ENCODE data around the gene TEDC2.
"Not testable (repeated sequence)": the region's sequence is repeated elsewhere in the genome, so short reads cannot be mapped to it uniquely, and the experiment has no call there.

TEDC2 gene

DNA sequence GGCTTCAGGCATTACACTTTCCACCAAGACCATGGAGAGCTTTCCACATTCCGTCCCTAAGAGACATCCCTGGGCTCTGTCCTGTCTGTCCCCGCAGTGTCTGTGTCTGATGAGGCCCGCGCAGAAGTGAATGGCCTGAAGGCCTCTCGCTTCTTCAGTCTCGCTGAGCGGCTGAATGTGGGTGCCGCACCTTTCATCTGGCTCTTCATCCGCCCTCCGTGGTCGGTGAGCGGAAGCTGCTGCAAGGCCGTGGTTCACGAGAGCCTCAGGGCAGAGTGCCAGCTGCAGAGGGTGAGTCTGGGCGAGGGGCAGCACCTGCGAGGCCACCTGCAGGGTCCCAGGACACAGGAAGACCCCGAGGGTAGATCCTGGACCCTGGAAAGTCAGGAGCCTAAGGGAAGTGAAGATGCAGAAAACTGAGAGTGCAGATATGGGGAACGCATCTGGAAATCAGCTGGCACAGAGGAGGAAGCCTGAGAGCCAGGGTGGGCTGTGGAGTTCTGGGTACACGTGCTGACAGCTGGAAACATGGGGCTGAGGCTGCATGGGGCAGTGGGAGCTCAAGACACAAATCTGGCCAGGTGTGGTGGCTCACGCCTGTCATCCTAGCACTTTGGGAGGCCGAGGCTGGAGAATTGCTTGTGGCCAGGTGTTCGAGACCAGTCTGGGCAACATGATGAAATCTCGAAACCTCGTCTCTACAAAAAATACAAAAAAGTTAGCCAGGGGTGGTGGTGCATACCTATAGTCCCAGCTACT is 22.7 kb upstream of the TEDC2 start:
- DNase-seq (ENCODE audit: low spot score) = no peak

DNA sequence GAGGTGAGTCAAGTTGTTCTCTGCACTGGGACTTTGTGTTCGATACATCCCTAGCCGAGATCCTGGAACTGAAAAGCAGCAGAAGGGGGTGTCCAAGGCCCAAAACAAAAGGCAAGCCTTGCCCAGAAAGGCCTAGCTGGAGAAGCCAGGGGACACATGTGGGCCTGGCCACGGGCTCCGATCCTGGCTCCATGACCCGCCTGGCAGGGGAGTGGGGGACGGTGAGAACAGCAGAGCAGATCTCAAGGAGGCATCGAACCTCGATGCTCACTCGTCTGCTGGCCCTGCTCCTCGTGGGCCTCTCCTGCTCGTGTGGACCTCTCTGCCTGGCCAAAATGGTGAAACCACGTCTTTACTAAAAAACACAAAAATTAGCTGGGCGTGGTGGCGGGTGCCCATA is 21.8 kb upstream of the TEDC2 start:
- DNase-seq (ENCODE audit: low spot score) = no peak

DNA sequence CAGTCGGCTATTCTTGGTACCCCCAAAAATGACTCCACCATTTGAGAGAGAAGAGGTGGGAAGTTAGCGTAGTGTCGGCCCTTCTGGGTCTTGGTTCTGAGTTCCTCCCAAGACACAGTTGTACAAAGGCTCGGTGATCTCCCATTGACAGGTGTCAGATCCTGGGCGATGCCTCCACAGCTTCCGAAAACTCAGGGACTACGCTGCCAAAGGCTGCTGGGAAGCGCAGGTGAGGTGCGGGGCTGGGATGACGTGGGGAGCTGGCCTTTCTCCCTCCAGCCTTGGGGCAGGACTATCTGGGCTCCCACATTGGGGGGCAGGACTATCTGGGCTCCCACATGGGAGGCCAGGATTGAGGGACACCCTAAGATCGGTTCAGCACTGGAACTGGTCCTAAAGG is 20.3 kb upstream of the TEDC2 start:
- DNase-seq (ENCODE audit: low spot score) = no peak

DNA sequence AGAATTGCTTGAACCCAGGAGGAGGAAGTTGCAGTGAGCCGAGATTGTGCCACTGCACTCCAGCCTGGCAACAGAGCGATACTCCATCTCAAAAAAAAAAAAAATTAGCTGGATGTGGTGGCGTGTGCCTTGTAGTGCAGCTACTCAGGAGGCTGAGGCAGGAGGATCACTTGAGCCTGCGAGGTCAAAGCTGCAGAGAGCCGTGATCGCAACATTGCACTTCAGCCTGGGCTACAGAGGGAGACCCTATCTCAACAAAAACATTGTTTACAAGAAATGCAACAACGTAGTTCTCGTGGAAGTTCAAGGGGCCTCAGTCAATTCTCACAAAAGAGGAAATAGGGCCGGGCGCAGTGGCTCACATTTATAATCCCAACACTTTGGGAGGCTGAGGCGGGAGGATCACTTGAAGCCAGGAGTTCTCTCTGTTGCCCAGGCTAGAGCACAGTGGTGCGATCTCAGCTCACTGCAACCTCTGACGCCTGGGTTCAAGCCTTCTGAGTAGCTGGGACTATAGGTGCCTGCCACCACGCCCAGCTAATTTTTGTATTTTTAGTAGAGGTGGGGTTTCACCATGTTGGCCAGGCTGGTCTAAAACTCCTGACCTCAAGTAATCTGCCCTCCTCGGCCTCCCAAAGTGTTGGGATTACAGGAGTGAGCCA is 18.6 kb upstream of the TEDC2 start:
- not testable (repeated sequence) for DNase-seq (ENCODE audit: low spot score)

DNA sequence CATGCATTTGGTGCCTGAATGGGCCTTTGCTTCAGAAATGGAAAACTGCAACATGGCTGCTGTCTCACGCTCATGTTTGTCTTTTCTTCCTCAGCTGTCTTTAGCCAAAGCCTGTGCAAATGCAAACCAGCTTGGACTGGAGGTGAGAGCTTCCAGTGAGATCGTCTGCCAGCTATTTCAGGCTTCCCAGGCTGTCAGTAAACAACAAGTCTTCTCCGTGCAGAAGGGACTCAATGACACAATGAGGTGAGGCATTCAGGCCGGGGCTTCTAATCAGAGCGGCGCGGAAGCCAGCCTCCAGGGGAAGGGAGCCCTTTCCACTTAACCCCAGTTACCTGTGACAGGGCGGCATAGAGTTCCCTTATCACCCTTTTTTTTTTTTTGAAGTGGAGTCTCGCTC is 16.4 kb upstream of the TEDC2 start:
- no peak for DNase-seq (ENCODE audit: low spot score)

DNA sequence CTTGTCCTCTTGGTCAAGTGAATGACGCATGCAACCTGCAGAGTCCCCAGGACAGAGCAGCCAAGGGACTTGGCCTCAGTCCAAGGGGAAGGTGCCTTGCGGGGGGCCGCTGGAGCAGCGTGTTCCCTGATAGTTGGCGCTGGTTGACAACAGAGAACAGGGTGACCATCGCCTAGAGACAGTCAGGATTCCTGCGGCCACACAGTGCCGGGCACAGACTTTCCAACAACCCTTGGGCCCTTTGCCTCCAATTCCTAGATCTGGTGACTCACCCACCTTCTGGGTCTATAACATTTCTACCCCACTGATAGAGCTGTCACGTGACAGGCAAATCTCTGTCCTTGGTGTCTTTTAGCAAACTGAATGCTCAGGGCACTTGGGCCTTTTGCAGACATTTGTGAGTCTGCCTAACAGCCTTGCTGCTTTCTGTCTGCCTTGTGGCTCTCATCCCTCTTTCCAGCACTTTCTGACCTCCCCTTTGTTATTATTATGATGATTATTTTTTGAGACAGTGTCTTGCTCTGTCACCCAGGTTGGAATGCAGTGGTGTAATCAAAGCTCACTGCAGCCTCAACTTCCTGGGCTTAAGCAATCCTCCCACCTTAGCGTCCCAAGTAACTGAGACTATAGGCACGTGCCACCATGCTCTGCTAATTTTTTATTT is 11.9 kb upstream of the TEDC2 start:
- DNase-seq (ENCODE audit: low spot score) = no peak

DNA sequence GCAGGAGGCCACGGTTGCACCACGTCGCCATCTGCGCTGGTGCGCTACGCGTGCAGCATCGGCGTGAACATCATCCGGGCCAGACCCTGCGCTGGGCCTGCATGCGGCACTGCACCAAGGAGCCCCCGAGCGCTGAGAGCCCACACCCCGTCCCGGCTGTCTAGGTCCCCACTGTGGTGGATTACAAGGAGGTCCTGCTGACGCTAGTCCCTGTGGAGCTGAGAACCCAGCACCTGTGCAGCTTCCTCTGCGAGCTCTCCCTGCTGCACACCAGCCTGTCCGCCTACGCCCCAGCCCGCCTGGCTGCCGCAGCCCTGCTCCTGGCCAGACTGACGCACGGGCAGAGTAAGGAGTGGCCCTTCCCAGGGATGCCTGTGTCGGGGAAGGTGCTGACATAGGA is 10.8 kb upstream of the TEDC2 start:
- DNase-seq (ENCODE audit: low spot score) = no peak

DNA sequence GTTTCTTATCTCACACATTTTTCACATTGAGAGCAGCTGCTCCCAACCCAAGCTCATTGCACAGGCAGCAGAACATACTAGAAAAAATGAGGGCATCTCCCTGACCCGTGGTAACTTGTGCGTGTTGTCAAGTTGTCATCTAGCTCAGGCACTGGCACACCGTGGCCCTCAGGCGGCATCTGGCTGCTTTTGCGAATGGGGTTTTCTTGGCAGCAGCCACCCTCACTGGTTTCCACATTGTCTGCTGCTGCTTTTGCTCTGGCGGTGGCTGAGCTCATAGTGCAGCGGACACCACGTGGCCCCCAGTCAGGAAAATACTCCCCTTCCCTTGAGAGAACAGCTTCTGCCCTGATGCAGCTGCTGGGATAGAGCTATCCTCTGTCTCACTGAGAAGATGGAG is 9.4 kb upstream of the TEDC2 start:
- DNase-seq (ENCODE audit: low spot score) = no peak

DNA sequence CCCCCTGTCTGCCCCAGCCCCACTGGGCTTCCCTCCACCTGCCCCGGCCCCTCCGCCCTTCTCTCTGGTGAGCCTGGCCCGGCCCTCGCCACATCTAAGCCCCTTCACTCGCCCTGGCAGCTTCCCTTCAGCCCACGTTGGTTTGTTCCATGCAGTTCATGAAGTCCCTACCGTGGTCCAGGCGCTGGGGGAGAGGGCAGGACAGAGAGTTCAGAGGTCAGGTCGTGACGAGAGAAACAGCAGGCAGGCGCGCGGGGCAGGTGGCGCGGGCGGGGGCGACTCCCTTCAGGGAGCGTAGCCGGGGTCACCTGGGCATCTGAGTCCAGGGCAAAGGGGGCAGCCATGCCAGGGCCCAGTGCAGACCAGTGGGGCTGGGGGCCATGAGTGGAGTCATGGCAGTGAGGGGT is 8.9 kb upstream of the TEDC2 start:
- DNase-seq (ENCODE audit: low spot score) = no peak

DNA sequence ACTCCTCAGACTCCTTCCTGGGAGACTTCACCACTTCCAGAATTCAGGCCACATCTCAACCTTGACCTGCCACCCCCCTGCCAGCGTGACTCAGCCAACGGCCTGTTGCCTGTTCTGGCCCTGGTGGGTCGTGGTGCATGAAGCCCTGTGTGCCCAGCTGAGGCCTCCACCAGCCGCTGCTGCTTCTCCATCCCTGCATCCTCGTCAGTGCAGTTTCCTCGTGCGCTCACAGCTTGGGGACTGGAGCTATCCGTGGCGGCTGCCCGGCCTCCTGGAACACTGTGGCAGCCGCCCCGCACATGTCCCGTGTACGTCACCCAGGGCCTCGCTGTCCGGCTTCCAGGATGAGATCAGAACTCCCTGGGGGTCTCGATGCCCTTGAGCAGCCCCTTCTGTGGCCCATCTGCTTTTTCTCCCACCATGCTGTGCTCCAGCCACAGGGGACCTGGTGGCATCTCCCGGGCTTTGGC is 8.0 kb upstream of the TEDC2 start:
- no peak for DNase-seq (ENCODE audit: low spot score)

DNA sequence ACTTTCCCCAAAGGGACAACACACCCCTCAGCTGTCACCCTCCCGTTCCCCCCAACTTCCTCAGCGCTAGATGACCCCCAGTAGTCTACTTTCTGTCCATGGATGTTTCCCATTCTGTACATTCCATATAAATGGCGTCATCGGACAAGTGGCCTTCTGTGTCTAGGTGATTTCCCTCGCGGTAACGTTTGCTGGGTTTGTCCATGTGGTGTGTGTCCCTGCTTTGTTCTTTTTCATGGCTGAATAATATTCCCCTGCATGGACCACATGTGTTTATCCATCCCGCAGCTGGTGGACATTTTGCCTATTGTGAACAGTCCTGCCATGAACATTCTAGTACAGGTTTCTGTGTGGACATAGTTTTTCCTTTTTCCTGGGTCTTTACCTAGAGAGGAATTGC is 7.3 kb upstream of the TEDC2 start:
- no peak for DNase-seq (ENCODE audit: low spot score)

DNA sequence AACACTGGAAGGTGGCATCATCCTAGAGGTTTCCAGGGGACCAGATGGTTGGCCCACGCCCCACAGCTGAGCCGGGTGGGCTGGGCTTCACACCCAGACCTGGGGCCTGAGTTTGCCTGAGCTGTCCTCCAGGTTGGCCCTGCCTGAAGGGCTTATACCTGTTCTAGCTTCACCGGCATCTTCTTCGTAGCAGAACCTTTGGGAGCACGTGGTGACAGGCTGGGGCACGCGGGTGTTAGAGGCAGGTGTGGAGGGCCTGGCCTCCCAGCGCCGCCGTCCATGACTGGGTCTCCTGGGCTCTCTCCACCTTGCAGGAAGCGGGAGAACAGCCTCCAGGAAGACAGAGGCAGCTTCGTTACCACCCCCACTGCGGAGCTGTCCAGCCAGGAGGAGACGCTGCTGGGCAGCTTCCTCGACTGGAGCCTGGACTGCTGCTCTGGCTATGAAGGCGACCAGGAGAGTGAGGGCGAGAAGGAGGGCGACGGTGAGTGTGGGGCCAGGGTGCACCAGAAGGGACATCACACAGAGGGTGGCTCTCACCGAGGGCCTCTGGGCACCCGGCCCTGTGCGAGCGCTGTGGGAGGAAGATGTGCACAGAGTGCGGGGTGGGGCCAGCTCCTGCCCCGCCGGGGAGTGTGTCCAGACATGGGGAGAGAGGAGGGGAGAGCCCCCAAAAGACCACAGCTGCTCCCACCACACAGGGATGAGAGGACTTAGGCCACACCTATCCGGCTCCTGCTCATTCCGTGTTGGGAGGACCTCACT is 4.6 kb upstream of the TEDC2 start:
- DNase-seq (ENCODE audit: low spot score) = no peak

DNA sequence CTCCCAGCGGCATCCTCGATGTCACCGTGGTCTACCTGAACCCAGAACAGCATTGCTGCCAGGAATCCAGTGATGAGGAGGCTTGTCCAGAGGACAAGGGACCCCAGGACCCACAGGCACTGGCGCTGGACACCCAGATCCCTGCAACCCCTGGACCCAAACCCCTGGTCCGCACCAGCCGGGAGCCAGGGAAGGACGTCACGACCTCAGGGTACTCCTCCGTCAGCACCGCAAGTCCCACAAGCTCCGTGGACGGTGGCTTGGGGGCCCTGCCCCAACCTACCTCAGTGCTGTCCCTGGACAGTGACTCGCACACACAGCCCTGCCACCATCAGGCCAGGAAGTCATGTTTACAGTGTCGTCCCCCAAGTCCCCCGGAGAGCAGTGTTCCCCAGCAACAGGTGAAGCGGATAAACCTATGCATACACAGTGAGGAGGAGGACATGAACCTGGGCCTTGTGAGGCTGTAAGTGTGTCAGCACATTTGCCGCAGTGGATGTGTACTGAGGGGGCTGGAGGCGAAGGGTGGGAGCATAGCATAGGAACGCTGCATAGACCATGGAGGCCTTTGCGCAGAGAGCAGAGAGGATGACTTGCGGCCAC is 3.3 kb upstream of the TEDC2 start:
- no peak for DNase-seq (ENCODE audit: low spot score)

DNA sequence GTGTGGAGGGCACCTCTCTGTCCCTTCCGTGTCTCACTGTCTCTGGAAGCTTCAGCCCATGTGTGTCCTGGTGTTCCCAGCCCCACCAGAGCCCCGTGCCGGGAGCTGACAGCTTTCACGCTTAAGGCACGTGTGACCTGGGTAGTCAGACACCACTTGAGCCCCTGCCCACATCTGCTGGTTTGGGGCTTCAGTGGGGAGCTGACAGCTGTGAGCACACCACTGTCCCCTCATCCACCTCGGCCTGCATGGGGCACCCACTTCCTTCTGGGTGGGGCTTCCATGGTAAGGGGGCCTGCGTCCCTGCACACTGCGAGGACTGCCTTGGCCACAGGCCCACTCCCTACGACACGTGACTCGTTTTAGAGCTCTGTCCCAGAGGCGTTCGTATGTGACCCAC is 2.6 kb upstream of the TEDC2 start:
- no peak for DNase-seq (ENCODE audit: low spot score)

DNA sequence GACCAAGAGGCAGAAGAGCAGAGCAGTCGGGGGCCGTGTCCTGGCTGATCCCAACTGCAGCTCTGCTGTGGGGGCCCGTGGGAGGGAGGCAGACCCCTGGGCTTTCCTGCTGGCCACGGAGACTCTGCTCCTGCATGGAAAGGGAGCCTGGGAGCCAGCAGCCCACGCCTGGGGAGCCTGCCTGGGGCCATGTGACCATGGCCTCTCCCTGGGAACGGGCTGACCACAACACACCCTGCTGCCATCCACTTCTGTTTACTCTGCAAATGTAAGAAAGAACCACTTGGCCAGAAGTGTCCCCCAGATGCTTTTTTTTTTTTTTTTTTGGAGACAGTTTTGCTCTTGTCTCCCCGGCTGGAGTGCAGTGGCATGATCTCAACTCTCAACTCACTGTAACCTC is 2.0 kb upstream of the TEDC2 start:
- DNase-seq (ENCODE audit: low spot score) = no peak

DNA sequence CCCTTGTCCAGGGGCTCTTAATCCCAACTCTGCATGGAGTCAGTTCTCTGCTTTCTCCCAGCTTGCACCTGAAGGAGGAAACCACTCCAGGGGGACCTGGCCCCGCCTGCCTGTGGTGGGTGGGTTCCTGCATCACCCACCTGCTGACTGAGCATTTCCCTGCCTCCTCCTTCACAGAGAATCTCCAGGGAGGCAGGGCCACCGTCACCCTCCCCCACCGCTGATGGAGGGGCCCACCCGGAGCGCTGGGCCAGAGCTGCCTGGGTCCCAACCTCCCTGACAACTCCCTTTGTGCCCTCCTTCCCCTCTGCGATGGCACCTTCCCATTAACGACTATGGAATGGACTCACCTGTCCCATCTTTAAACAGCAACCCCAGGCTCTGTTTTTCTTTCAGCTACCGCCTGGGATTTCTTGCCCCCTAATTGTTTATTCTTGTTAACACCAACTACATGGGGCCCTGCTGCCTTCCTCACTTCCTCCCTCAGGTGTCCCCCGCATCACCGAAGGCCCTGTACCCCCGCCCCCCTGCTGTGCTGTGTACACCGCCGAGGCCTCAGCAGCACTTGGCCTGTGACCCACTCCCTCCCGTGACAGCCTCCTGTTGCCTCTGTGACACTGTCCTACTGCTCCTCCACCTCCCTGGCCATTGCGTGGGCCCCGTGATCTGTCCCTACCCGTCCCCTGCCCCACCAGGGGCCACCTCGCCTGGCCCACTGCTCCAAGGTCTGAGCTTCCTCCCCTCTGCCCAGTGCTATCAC is 842 bp upstream of the TEDC2 start:
- no peak for DNase-seq (ENCODE audit: low spot score)

DNA sequence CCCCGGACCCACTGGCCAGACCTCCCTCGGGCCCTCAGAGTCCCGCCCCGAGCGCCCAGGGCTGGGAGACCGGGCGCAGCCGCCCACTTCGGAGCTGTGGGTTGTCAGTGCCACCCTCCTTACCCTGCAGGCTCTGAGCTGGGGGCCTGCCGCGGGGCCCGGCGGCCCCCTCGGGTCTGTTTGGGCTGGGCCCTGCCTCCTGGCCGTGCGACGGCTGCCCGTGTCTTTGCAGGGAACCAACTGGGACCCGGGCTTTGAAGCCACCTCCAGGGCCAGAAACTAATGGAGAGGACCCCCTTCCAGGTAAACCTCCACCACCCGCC is 443 bp downstream of the TEDC2 start:
- DNase-seq (ENCODE audit: low spot score) = no peak

DNA sequence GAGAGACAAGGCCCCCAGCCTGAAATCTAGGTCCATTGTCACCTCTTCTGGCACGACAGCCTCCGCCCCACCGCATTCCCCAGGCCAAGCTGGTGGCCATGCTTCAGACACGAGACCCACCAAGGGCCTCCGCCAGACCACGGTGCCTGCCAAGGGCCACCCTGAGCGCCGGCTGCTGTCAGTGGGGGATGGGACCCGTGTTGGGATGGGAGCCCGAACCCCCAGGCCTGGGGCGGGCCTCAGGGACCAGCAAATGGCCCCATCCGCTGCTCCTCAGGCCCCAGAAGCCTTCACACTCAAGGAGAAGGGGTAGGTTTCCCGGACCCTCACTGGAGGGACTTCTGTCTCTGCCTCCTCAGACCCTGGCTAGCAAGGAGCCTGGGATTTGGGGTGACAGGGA is 1.0 kb downstream of the TEDC2 start:
- DNase-seq (ENCODE audit: low spot score) = no peak

DNA sequence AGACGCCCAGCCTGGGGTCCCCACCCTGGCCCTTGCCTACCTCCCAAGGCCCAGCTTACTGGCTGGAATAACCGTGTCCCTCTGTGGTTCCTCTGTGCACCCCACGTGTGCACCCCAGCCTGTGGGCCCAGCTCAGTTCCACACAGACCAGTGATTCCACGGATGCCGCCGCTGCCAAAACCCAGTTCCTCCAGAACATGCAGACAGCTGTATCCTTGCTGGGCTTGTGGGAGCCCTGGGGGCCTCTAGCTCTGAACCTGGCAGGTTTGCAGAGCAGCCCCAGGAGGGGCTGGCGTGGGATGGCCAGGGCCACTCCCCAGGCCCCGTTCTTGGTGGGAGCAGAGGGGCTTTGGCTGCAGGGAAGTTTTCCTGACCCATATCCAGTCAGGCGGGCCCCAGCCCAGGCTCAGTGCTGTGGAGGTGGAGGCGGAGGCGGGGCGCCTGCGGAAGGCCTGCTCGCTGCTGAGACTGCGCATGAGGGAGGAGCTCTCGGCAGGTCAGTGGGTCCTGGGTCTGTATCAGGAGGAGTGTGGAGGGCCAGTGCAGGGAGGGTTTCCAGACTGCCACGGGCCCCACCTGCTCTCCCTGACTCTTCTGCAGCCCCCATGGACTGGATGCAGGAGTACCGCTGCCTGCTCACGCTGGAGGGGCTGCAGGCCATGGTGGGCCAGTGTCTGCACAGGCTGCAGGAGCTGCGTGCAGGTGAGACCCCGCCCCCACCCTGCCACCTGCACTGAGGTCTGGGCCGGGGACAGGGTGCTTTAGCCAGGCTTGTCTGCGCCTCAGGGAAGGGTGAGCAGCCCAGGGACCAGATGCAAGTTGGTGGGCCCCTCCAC is 2.3 kb downstream of the TEDC2 start:
- DNase-seq (ENCODE audit: low spot score) = no peak

DNA sequence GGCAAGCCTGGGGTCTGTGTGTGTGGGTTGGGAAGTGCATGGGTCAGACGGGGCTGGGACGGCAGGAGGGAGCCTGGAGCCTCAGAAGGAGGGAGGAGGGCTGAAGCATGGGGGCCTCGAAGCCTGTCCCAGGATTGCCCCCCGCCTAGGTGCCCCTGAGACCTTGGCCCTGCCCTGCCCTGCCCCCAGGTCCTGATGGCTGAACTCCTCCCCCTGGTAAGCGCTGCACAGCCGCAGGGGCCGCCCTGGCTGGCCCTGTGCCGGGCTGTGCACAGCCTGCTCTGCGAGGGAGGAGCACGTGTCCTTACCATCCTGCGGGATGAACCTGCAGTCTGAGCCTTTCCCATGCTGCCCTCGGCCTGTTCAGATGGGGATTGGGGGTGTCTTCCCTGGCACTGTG is 4.4 kb downstream of the TEDC2 start:
- no peak for DNase-seq (ENCODE audit: low spot score)
